ENCODE results near the gene GJB3.
"Not testable (repeated sequence)": the region's sequence is repeated elsewhere in the genome, so short reads cannot be mapped to it uniquely, and the experiment has no call there.

DNA sequence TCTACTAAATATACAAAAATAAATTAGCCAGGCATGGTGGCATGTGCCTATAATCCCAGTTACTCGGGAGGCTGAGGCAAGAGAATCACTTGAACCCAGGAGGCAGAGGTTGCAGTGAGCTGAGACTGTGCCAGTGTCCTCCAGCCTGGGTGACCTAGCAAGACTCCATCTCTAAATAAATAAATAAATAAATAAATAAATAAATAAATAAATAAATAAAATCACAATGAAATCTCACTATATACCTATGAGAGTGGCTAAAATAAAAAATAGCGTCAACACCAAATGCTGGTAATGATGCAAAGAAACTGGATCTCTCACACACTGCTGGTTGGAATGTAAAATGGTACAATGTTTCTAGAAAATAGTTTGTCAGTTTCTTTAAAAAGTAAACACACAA lies 37.8 kb downstream of the GJB3 start:
- not testable (repeated sequence) for TF ChIP-seq POLR2A (IDR thresholded peaks at IDR 0.05)
- TF ChIP-seq, protein P1, sequence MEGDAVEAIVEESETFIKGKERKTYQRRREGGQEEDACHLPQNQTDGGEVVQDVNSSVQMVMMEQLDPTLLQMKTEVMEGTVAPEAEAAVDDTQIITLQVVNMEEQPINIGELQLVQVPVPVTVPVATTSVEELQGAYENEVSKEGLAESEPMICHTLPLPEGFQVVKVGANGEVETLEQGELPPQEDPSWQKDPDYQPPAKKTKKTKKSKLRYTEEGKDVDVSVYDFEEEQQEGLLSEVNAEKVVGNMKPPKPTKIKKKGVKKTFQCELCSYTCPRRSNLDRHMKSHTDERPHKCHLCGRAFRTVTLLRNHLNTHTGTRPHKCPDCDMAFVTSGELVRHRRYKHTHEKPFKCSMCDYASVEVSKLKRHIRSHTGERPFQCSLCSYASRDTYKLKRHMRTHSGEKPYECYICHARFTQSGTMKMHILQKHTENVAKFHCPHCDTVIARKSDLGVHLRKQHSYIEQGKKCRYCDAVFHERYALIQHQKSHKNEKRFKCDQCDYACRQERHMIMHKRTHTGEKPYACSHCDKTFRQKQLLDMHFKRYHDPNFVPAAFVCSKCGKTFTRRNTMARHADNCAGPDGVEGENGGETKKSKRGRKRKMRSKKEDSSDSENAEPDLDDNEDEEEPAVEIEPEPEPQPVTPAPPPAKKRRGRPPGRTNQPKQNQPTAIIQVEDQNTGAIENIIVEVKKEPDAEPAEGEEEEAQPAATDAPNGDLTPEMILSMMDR (IDR thresholded peaks at IDR 0.05) = not testable (repeated sequence)
